Neural progenitor cell (in vitro differentiated cells): ENCODE results near the gene JDP2.

Experiments used
- EZH2 ChIP-seq: fragments of 200-600 bp; sonication (generic); IDR thresholded peaks from 2 replicates; pipeline ENCODE4 v1.6.1; 2017; ENCODE audit warnings: antibody characterized with exemption, mild to moderate bottlenecking, moderate library complexity
- EZH2phosphoT487 ChIP-seq: fragments of 200-600 bp; sonication (generic); IDR thresholded peaks from 2 replicates; pipeline ENCODE4 v1.6.1; 2017; ENCODE audit warnings: antibody characterized with exemption
- TF ChIP-seq, protein P1 (sequence below): fragments of 200-600 bp; sonication (generic); IDR thresholded peaks from 2 replicates; pipeline ENCODE4 v1.5.1; 2017; ENCODE audit warnings: antibody characterized with exemption, mild to moderate bottlenecking

DNA sequence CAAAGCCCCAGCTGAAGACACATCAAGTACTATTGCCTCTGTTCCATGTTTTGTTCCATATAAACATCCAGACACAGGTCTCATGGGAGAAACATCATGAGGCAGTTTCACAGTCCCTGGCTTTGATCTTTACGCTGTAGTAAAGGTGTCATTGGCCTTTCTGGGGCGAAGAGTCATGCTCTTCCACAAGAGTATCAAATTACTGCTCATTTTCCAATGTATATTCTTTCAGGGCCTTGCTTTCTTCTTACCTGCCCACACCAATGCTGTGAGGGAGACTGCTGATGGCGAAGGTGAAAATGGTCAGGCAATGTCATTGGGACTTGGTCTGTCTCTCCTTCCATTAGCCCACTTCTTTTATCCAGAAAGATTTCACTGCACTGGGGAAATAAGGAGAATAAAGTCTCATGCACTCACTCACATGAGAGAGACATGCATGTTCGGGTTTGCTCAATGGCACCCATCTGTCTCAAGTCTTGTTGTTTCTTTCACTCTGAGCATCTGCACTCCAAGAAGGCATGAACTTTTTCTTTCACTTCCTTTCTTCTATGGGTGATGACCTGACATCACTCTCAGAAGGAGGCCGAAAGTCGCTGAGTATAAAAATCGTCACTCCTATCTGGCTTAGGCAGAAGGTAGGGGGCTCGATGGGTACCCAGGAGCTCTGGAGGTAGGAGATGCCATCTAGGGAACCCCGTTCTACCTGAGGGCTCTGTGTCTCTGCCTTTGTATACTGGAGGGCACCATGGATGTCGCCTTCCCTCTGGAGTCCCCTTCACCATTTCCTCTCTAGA is 1.3 kb upstream of the JDP2 start:
- TF ChIP-seq, protein P1, sequence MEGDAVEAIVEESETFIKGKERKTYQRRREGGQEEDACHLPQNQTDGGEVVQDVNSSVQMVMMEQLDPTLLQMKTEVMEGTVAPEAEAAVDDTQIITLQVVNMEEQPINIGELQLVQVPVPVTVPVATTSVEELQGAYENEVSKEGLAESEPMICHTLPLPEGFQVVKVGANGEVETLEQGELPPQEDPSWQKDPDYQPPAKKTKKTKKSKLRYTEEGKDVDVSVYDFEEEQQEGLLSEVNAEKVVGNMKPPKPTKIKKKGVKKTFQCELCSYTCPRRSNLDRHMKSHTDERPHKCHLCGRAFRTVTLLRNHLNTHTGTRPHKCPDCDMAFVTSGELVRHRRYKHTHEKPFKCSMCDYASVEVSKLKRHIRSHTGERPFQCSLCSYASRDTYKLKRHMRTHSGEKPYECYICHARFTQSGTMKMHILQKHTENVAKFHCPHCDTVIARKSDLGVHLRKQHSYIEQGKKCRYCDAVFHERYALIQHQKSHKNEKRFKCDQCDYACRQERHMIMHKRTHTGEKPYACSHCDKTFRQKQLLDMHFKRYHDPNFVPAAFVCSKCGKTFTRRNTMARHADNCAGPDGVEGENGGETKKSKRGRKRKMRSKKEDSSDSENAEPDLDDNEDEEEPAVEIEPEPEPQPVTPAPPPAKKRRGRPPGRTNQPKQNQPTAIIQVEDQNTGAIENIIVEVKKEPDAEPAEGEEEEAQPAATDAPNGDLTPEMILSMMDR, result no peak
- no peak for TF ChIP-seq EZH2phosphoT487
- no peak for TF ChIP-seq EZH2
